GM23338 (cell line): ENCODE results near the gene ING3. TPM values are rescaled to one million over a fixed set of nuclear protein-coding genes. Genes with fewer than 3 reads are reported as not detected.

Experiments used
- ATAC-seq: fragments of 200-7000 bp; cut with Tn5 transposase; 3 replicates; pipeline ENCODE4 v1.9.1; 2020
- DNase-seq: peaks from one replicate; pipeline ENCODE4 v3.0.0-alpha.2; 2015; ENCODE audit warnings: low spot score
- H2AFZ ChIP-seq: fragments of 200-600 bp; sonication (generic); 2 replicates; pipeline ENCODE4 v1.8.0; 2016; ENCODE audit warnings: antibody characterized with exemption, mild to moderate bottlenecking, moderate library complexity
- H3F3A ChIP-seq: fragments of 200-600 bp; sonication (generic); replicated peaks from 2 replicates; pipeline ENCODE4 v1.8.0; 2017; ENCODE audit warnings: antibody characterized with exemption, mixed run types, low read depth
- H3K27ac ChIP-seq: fragments of 200-600 bp; sonication (generic); 2 replicates; pipeline ENCODE4 v1.6.1; 2016; ENCODE audit warnings: low read depth
- H3K27me3 ChIP-seq: fragments of 200-600 bp; sonication (generic); 2 replicates; pipeline ENCODE4 v1.8.0; 2016; ENCODE audit warnings: mild to moderate bottlenecking, mixed run types, moderate library complexity; ENCODE audit not compliant: insufficient read depth
- H3K36me3 ChIP-seq: fragments of 200-600 bp; sonication (generic); 2 replicates; pipeline ENCODE4 v1.8.0; 2016; ENCODE audit warnings: mild to moderate bottlenecking; ENCODE audit not compliant: insufficient read depth
- H3K4me1 ChIP-seq: fragments of 200-600 bp; sonication (generic); 2 replicates; pipeline ENCODE4 v1.8.0; 2016; ENCODE audit warnings: mild to moderate bottlenecking, moderate library complexity; ENCODE audit not compliant: insufficient read depth
- H3K4me2 ChIP-seq: fragments of 200-600 bp; sonication (generic); 2 replicates; pipeline ENCODE4 v1.7.1; 2017; ENCODE audit warnings: mixed run types
- H3K4me3 ChIP-seq: fragments of 200-600 bp; sonication (generic); 2 replicates; pipeline ENCODE4 v1.6.1; 2016; ENCODE audit warnings: mixed run types
- H3K79me2 ChIP-seq: fragments of 200-600 bp; sonication (generic); replicated peaks from 2 replicates; pipeline ENCODE4 v1.8.0; 2017; ENCODE audit warnings: mild to moderate bottlenecking; ENCODE audit not compliant: insufficient read depth
- H3K9me2 ChIP-seq: fragments of 200-600 bp; sonication (generic); 2 replicates; pipeline ENCODE4 v1.8.0; 2017; ENCODE audit not compliant: insufficient read depth
- H4K20me1 ChIP-seq: fragments of 200-600 bp; sonication (generic); replicated peaks from 2 replicates; pipeline ENCODE4 v1.8.0; 2017; ENCODE audit warnings: mild to moderate bottlenecking; ENCODE audit not compliant: insufficient read depth
- H3K27ac Mint-ChIP-seq: 2 replicates; pipeline ENCODE4 v1.8.0; 2020; ENCODE audit warnings: inconsistent platforms, mild to moderate bottlenecking, moderate library complexity, mixed read lengths
- H3K27me3 Mint-ChIP-seq: 3 replicates; pipeline ENCODE4 v1.8.0; 2022; ENCODE audit warnings: low read depth, mild to moderate bottlenecking, moderate library complexity, mixed read lengths, inconsistent platforms; ENCODE audit not compliant: insufficient read depth, poor library complexity
- H3K36me3 Mint-ChIP-seq: 3 replicates; pipeline ENCODE4 v1.8.0; 2021; ENCODE audit warnings: low read depth, mild to moderate bottlenecking, inconsistent platforms, moderate library complexity, mixed read lengths
- H3K4me1 Mint-ChIP-seq: 3 replicates; pipeline ENCODE4 v1.8.0; 2020; ENCODE audit warnings: mild to moderate bottlenecking, inconsistent platforms, mixed read lengths
- H3K4me3 Mint-ChIP-seq: 3 replicates; pipeline ENCODE4 v1.8.0; 2021; ENCODE audit warnings: moderate library complexity, mild to moderate bottlenecking, inconsistent platforms, mixed read lengths
- H3K9me3 Mint-ChIP-seq: 3 replicates; pipeline ENCODE4 v1.8.0; 2020; ENCODE audit warnings: moderate library complexity, mild to moderate bottlenecking, inconsistent platforms, mixed read lengths
- CTCF ChIP-seq, 2 experiments: fragments of 200-600 bp in 1 of 2; sonication (generic) in 1 of 2; conservative IDR thresholded peaks; 2 replicates each; pipeline versions ENCODE4 v1.5.1 to v1.6.1; 2016 to 2017; ENCODE audit warnings: antibody characterized with exemption in 2 of 2, low read depth in 2 of 2, mild to moderate bottlenecking in 2 of 2, moderate library complexity in 1 of 2
- ETS1 ChIP-seq: IDR thresholded peaks from 2 replicates; pipeline ENCODE4 v1.6.1; 2016; ENCODE audit warnings: antibody characterized with exemption
- EZH2 ChIP-seq: fragments of 200-600 bp; sonication (generic); IDR thresholded peaks from one replicate; pipeline ENCODE4 v1.8.0; 2017; ENCODE audit warnings: antibody characterized with exemption, mild to moderate bottlenecking, low read depth; ENCODE audit not compliant: unreplicated experiment
- EZH2phosphoT487 ChIP-seq: fragments of 200-600 bp; sonication (generic); IDR thresholded peaks from one replicate; pipeline ENCODE4 v1.8.1; 2018; ENCODE audit warnings: antibody characterized with exemption; ENCODE audit not compliant: unreplicated experiment
- JUNB ChIP-seq: IDR thresholded peaks from one replicate; pipeline ENCODE4 v1.6.1; 2016; ENCODE audit warnings: antibody characterized with exemption; ENCODE audit not compliant: unreplicated experiment
- NANOG ChIP-seq: IDR thresholded peaks from 2 replicates; pipeline ENCODE4 v1.6.1; 2016; ENCODE audit warnings: antibody characterized with exemption, borderline replicate concordance
- POLR2AphosphoS5 ChIP-seq: IDR thresholded peaks from 2 replicates; pipeline ENCODE4 v1.6.1; 2016; ENCODE audit warnings: antibody characterized with exemption, low read depth
- STAT1 ChIP-seq: IDR thresholded peaks from one replicate; pipeline ENCODE4 v1.6.1; 2016; ENCODE audit warnings: antibody characterized with exemption; ENCODE audit not compliant: unreplicated experiment
- ZNF114 ChIP-seq: fragments of 250-450 bp; sonication (Bioruptor Pico); IDR thresholded peaks from 2 replicates; pipeline ENCODE4 v1.5.0; 2020; ENCODE audit warnings: mild to moderate bottlenecking, moderate library complexity
- ZNF331 ChIP-seq: fragments of 250-450 bp; sonication (Bioruptor Pico); IDR thresholded peaks from 2 replicates; pipeline ENCODE4 v1.5.0; 2020; ENCODE audit warnings: low read depth, mild to moderate bottlenecking, moderate library complexity
- ZNF462 ChIP-seq: fragments of 250-450 bp; sonication (Bioruptor Pico); IDR thresholded peaks from 2 replicates; pipeline ENCODE4 v1.5.0; 2020; ENCODE audit warnings: mild to moderate bottlenecking, moderate library complexity
- polyA plus RNA-seq: library from polyadenylated mRNA; unstranded; fragments of >200 nt; fragmentation: Nextera tagmentation; extraction: Ambion mirVana; gene quantifications from 2 replicates; pipeline ENCODE4 v1.2.1, GENCODE V29; 2016
- total RNA-seq: library from RNA; depleted of rRNA; stranded (reverse); fragments of >200 nt; shearing (Covaris generic); gene quantifications from 2 replicates; pipeline ENCODE4 v1.2.3, GENCODE V29; 2014

ING3 gene
- total and polyA plus RNA-seq, 2 experiments from 2014 or later = 17.8 to 26.2 TPM

GRCh38 chr7:121005996-121006584 lies 55.5 kb downstream of the ING3 start (continued):
- TF ChIP-seq ZNF462 (no peak), EZH2phosphoT487 (no peak), JUNB (no peak), ZNF114 (CRISPR knock-in tag) (no peak), ZNF331 (CRISPR knock-in tag) (no peak), NANOG (no peak), STAT1 (no peak)

- H4K20me1 ChIP-seq = no peaks in the 10 kb centered on the region
- H3K4me2 ChIP-seq = no peak overlapping the region
- peaks cover 2% of the 10 kb centered on the region for H3K27me3 Mint-ChIP-seq
- H2AFZ ChIP-seq = peak overlapping the region; percentile 83
- no peaks in the 10 kb centered on the region for H3K36me3 Mint-ChIP-seq
- no peaks in the 10 kb centered on the region; the same call in 2 of the 3 replicates for H3K9me3 Mint-ChIP-seq
- H3K9me2 ChIP-seq = no peaks in the 10 kb centered on the region
- H3K4me3 ChIP-seq = no peak overlapping the region
- H3K27ac ChIP-seq = no peak overlapping the region
- ATAC-seq = peak; percentile 63
- DNase-seq = no peak
- H3K36me3 ChIP-seq = no peaks in the 10 kb centered on the region
- H3K79me2 ChIP-seq = no peaks in the 10 kb centered on the region
- H3K4me1 Mint-ChIP-seq = peaks cover 13% of the 10 kb centered on the region
- H3K4me3 Mint-ChIP-seq = no peak overlapping the region
- H3K4me1 ChIP-seq = peaks cover 3% of the 10 kb centered on the region; the same call in 1 of the 2 replicates
- no peak overlapping the region for H3K27ac Mint-ChIP-seq
- H3K27me3 ChIP-seq = no peaks in the 10 kb centered on the region
- H3F3A ChIP-seq = no peaks in the 10 kb centered on the region
- TF ChIP-seq CTCF (conservative IDR thresholded peaks at IDR 0.05; ENCODE audit: low read depth in 2 of 2) (no peak), STAT1 (no peak), JUNB (no peak), ZNF331 (CRISPR knock-in tag) (no peak), ZNF114 (CRISPR knock-in tag) (no peak), EZH2 (no peak), POLR2AphosphoS5 (no peak), NANOG (no peak), ETS1 (no peak)
Observed at GRCh38 chr7:121006711-121007315, 56.2 kb downstream of the ING3 start.
